D721Med (cell line): Measurements from ENCODE around the gene DNHD1.

ENCODE experiments used
- DNase-seq: peaks from one replicate; pipeline ENCODE4 v3.0.0; 2011; ENCODE audit warnings: low spot score; ENCODE audit not compliant: insufficient read length
- FAIRE-seq: peaks from 2 replicates; lab custom pipeline; 2011; peaks lifted over from hg19 to GRCh38; lab: Jason Lieb, UNC
- CTCF ChIP-seq: IDR thresholded peaks from 2 replicates; pipeline ENCODE4 v1.5.1; 2012; ENCODE audit warnings: mild to moderate bottlenecking, control low read depth; ENCODE audit not compliant: insufficient read depth; ENCODE audit errors: missing control alignments

DNHD1 gene

GRCh38 chr11:6530848-6531247, 33.8 kb downstream of the DNHD1 start:
- DNase-seq (no peak), FAIRE-seq (no peak)
- no peak for TF ChIP-seq CTCF

GRCh38 chr11:6531267-6531752, 34.2 kb downstream of the DNHD1 start:
- TF ChIP-seq CTCF, result peak; percentile 88
- FAIRE-seq (no peak), DNase-seq (no peak)

GRCh38 chr11:6538456-6538855, 41.4 kb downstream of the DNHD1 start:
- DNase-seq (no peak), FAIRE-seq (no peak)
- no peak for TF ChIP-seq CTCF

- no peak for TF ChIP-seq CTCF
- FAIRE-seq (no peak), DNase-seq (no peak)
These were observed 41.9 kb downstream of the DNHD1 start for GRCh38 chr11:6538945-6539344.

- DNase-seq (no peak), FAIRE-seq (no peak)
- TF ChIP-seq CTCF, result no peak
These were observed 42.7 kb downstream of the DNHD1 start for GRCh38 chr11:6539748-6540268.

- DNase-seq, result no peak
- FAIRE-seq, result no peak
- no peak for TF ChIP-seq CTCF
These were observed 44.3 kb downstream of the DNHD1 start for GRCh38 chr11:6541356-6541755.

- FAIRE-seq (no peak), DNase-seq (no peak)
- TF ChIP-seq CTCF, result no peak
These were observed 45.6 kb downstream of the DNHD1 start for GRCh38 chr11:6542727-6543126.
